H9 (cell line): ENCODE data around the gene KLK10. TPM values are rescaled to one million over a fixed set of nuclear protein-coding genes. Genes with fewer than 3 reads are reported as not detected.

Experiments used
- DNase-seq: peaks from one replicate; pipeline ENCODE4 v3.0.0-alpha.2; 2017
- H2AFZ ChIP-seq: one replicate; pipeline ENCODE4 v1.6.1; 2013; ENCODE audit warnings: mild to moderate bottlenecking, low read length, control low read depth, moderate library complexity
- H2AK5ac ChIP-seq: 2 replicates; pipeline ENCODE4 v1.6.1; 2013; ENCODE audit warnings: low read length, control low read depth, mixed read lengths; ENCODE audit not compliant: insufficient read length
- H2BK120ac ChIP-seq: one replicate; pipeline ENCODE4 v1.6.1; 2013; ENCODE audit warnings: low read depth, mild to moderate bottlenecking, low read length, control low read depth, inconsistent platforms; ENCODE audit not compliant: poor library complexity, severe bottlenecking
- H2BK12ac ChIP-seq: 2 replicates; pipeline ENCODE4 v1.6.1; 2013; ENCODE audit warnings: low read length, control low read depth, mixed read lengths, low read depth; ENCODE audit not compliant: insufficient read length
- H2BK15ac ChIP-seq: 2 replicates; pipeline ENCODE4 v1.6.1; 2013; ENCODE audit warnings: low read depth, low read length, control low read depth
- H2BK20ac ChIP-seq: one replicate; pipeline ENCODE4 v1.6.1; 2013; ENCODE audit warnings: low read depth, mild to moderate bottlenecking, low read length, control low read depth, inconsistent platforms; ENCODE audit not compliant: poor library complexity, severe bottlenecking
- H2BK5ac ChIP-seq: 2 replicates; pipeline ENCODE4 v1.6.1; 2013; ENCODE audit warnings: low read length, control low read depth, mixed read lengths; ENCODE audit not compliant: insufficient read length
- H3K14ac ChIP-seq: 2 replicates; pipeline ENCODE4 v1.6.1; 2013; ENCODE audit warnings: low read length, control low read depth; ENCODE audit not compliant: insufficient read depth
- H3K18ac ChIP-seq: 2 replicates; pipeline ENCODE4 v1.6.1; 2013; ENCODE audit warnings: low read depth, mild to moderate bottlenecking, mixed read lengths, low read length, control low read depth; ENCODE audit not compliant: insufficient read length
- H3K23ac ChIP-seq: 2 replicates; pipeline ENCODE4 v1.6.1; 2013; ENCODE audit warnings: low read length, control low read depth, mixed read lengths, low read depth; ENCODE audit not compliant: insufficient read length
- H3K23me2 ChIP-seq: 2 replicates; pipeline ENCODE4 v1.6.1; 2013; ENCODE audit warnings: low read depth, mild to moderate bottlenecking, mixed read lengths, low read length, control low read depth; ENCODE audit not compliant: insufficient read length, poor library complexity, severe bottlenecking
- H3K27ac ChIP-seq: 2 replicates; pipeline ENCODE4 v1.5.1; 2013; ENCODE audit warnings: low read length, control low read depth, mixed read lengths, low read depth; ENCODE audit not compliant: insufficient read length
- H3K27me3 ChIP-seq: 2 replicates; pipeline ENCODE4 v1.6.1; 2013; ENCODE audit warnings: low read length, control low read depth, inconsistent platforms; ENCODE audit not compliant: insufficient read depth
- H3K4ac ChIP-seq: 2 replicates; pipeline ENCODE4 v1.6.1; 2013; ENCODE audit warnings: low read depth, mild to moderate bottlenecking, control low read depth, inconsistent platforms, low read length, moderate library complexity
- H3K4me1 ChIP-seq: 2 replicates; pipeline ENCODE4 v1.6.1; 2013; ENCODE audit warnings: low read length, control low read depth, inconsistent platforms; ENCODE audit not compliant: insufficient read depth
- H3K4me2 ChIP-seq: 2 replicates; pipeline ENCODE4 v1.6.1; 2013; ENCODE audit warnings: low read length, control low read depth, mixed read lengths; ENCODE audit not compliant: insufficient read length, insufficient read depth
- H3K56ac ChIP-seq: 2 replicates; pipeline ENCODE4 v1.6.1; 2013; ENCODE audit warnings: low read depth, mild to moderate bottlenecking, mixed read lengths, low read length, control low read depth; ENCODE audit not compliant: insufficient read length
- H3K79me1 ChIP-seq: 2 replicates; pipeline ENCODE4 v1.6.1; 2013; ENCODE audit warnings: low read depth, mild to moderate bottlenecking, moderate library complexity, low read length, control low read depth, inconsistent platforms; ENCODE audit not compliant: insufficient read depth, poor library complexity, severe bottlenecking
- H3K79me2 ChIP-seq: 2 replicates; pipeline ENCODE4 v1.6.1; 2013; ENCODE audit warnings: low read length, control low read depth, inconsistent platforms; ENCODE audit not compliant: insufficient read depth
- H3K9ac ChIP-seq: 2 replicates; pipeline ENCODE4 v1.6.1; 2013; ENCODE audit warnings: low read length, control low read depth, mixed read lengths; ENCODE audit not compliant: insufficient read length; ENCODE audit errors: extremely low read depth
- H3K9me3 ChIP-seq: one replicate; pipeline ENCODE4 v1.6.1; 2013; ENCODE audit warnings: low read depth, low read length, inconsistent platforms; ENCODE audit not compliant: control insufficient read depth
- H3T11ph ChIP-seq: one replicate; pipeline ENCODE4 v1.6.1; 2013; ENCODE audit warnings: mild to moderate bottlenecking, low read length, control low read depth, inconsistent platforms
- H4K20me1 ChIP-seq: one replicate; pipeline ENCODE4 v1.6.1; 2013; ENCODE audit not compliant: control insufficient read depth, insufficient read length, insufficient read depth
- H4K5ac ChIP-seq: 2 replicates; pipeline ENCODE4 v1.6.1; 2013; ENCODE audit warnings: low read depth, mild to moderate bottlenecking, mixed read lengths, low read length, control low read depth; ENCODE audit not compliant: insufficient read length
- H4K8ac ChIP-seq: replicated peaks from 2 replicates; pipeline ENCODE4 v1.6.1; 2013; ENCODE audit warnings: low read length, control low read depth, mixed read lengths, low read depth; ENCODE audit not compliant: insufficient read length
- H4K91ac ChIP-seq: 2 replicates; pipeline ENCODE4 v1.6.1; 2013; ENCODE audit warnings: low read depth, mild to moderate bottlenecking, moderate library complexity, mixed read lengths, low read length, control low read depth; ENCODE audit not compliant: insufficient read length
- H3K27ac Mint-ChIP-seq, 3 experiments: 2 replicates in 2 of 3; 3 replicates in 1 of 3; pipeline ENCODE4 v1.8.0; 2020 to 2021; ENCODE audit warnings: mixed read lengths in 3 of 3, mild to moderate bottlenecking in 1 of 3, moderate library complexity in 1 of 3
- H3K27me3 Mint-ChIP-seq: 2 replicates; pipeline ENCODE4 v1.8.0; 2021; ENCODE audit warnings: low read depth, mild to moderate bottlenecking, moderate library complexity, mixed read lengths
- H3K36me3 Mint-ChIP-seq, 3 experiments: 2 replicates in 2 of 3; 3 replicates in 1 of 3; pipeline ENCODE4 v1.8.0; 2020 to 2021; ENCODE audit warnings: low read depth in 3 of 3, mixed read lengths in 3 of 3; ENCODE audit not compliant: insufficient read depth in 1 of 3
- H3K4me1 Mint-ChIP-seq, 2 experiments: 2 replicates each; pipeline ENCODE4 v1.8.0; 2020; ENCODE audit warnings: mixed read lengths in 2 of 2
- H3K4me3 Mint-ChIP-seq, 2 experiments: 2 replicates in 1 of 2; 3 replicates in 1 of 2; pipeline ENCODE4 v1.8.0; 2020 to 2021; ENCODE audit warnings: mild to moderate bottlenecking in 2 of 2, mixed read lengths in 2 of 2, moderate library complexity in 1 of 2
- H3K9me3 Mint-ChIP-seq, 2 experiments: 2 replicates in 1 of 2; 3 replicates in 1 of 2; pipeline ENCODE4 v1.8.0; 2020; ENCODE audit warnings: mild to moderate bottlenecking in 2 of 2, mixed read lengths in 2 of 2, moderate library complexity in 1 of 2
- WGBS: extraction: QIAGEN DNeasy Blood & Tissue Kit; methylation state at CpG from one replicate; pipeline ENCODE4 v1.1.7; 2013; ENCODE audit warnings: missing lambda C conversion rate, low lambda C conversion rate, mixed read lengths; ENCODE audit not compliant: insufficient read length; ENCODE audit errors: extremely low coverage; 5-methylcytosine and 5-hydroxymethylcytosine counted together
- total RNA-seq: library from RNA; stranded (reverse); gene quantifications from 2 replicates; pipeline ENCODE4 v1.2.1, GENCODE V29; 2021
- TF ChIP-seq, protein P1 (sequence below): fragments of 200-600 bp; sonication (generic); conservative IDR thresholded peaks from 3 replicates; pipeline ENCODE4 v1.8.0; 2021; ENCODE audit warnings: antibody characterized with exemption, mild to moderate bottlenecking

The KLK10 gene
- total RNA-seq, 1 experiment from 2014 or later, result 1.3 TPM

GRCh38 chr19:50998061-50998460, 21.4 kb downstream of the KLK10 start:
- Histone ChIP-seq H2BK12ac (no peak overlapping the region), H3K9ac (no peak overlapping the region)

More at GRCh38 chr19:50998061-50998460, 21.4 kb downstream of the KLK10 start:
- Histone ChIP-seq H3K14ac (no peak overlapping the region), H3K4me2 (no peak overlapping the region), H2BK5ac (no peak overlapping the region), H4K8ac (no peak overlapping the region), H3T11ph (no peak overlapping the region), H4K20me1 (no peaks in the 10 kb centered on the region), H3K79me1 (no peaks in the 10 kb centered on the region), H3K4me1 (0 out of 2 replicates have a peak, but pooled peaks cover 4% of the 10 kb centered on the region), H3K79me2 (no peaks in the 10 kb centered on the region), H2AFZ (no peak overlapping the region), H3K23ac (no peak overlapping the region), H3K4ac (no peak overlapping the region), H3K18ac (no peak overlapping the region), H3K27me3 (no peaks in the 10 kb centered on the region), H2BK120ac (no peak overlapping the region), H3K56ac (no peak overlapping the region), H2BK15ac (no peak overlapping the region), H2BK20ac (no peak overlapping the region), H3K23me2 (peaks cover 6% of the 10 kb centered on the region), H3K27ac (no peak overlapping the region), H4K91ac (no peak overlapping the region), H2AK5ac (no peak overlapping the region), H3K9me3 (no peaks in the 10 kb centered on the region), H4K5ac (no peak overlapping the region)
- TF ChIP-seq, protein P1, sequence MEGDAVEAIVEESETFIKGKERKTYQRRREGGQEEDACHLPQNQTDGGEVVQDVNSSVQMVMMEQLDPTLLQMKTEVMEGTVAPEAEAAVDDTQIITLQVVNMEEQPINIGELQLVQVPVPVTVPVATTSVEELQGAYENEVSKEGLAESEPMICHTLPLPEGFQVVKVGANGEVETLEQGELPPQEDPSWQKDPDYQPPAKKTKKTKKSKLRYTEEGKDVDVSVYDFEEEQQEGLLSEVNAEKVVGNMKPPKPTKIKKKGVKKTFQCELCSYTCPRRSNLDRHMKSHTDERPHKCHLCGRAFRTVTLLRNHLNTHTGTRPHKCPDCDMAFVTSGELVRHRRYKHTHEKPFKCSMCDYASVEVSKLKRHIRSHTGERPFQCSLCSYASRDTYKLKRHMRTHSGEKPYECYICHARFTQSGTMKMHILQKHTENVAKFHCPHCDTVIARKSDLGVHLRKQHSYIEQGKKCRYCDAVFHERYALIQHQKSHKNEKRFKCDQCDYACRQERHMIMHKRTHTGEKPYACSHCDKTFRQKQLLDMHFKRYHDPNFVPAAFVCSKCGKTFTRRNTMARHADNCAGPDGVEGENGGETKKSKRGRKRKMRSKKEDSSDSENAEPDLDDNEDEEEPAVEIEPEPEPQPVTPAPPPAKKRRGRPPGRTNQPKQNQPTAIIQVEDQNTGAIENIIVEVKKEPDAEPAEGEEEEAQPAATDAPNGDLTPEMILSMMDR, result no peak
- Mint-ChIP-seq H3K27ac (no peak overlapping the region), H3K4me1 (peaks cover 21 to 38% of the 10 kb centered on the region in 2 experiments), H3K9me3 (peaks cover 0 to 4% of the 10 kb centered on the region in 2 experiments; a peak in 2 of 5 replicates), H3K4me3 (no peak overlapping the region), H3K36me3 (no peaks in the 10 kb centered on the region; a peak in 1 of 7 replicates), H3K27me3 (peaks cover 36% of the 10 kb centered on the region)
- WGBS, result 100% methylated on average over 1 of the region's 5 CpGs
- no peak for DNase-seq
